ENCODE results near the gene GRB10.

GRCh38 chr7:50621973-50622490 lies 160.7 kb downstream of the GRB10 start:
- TF ChIP-seq, protein P1, sequence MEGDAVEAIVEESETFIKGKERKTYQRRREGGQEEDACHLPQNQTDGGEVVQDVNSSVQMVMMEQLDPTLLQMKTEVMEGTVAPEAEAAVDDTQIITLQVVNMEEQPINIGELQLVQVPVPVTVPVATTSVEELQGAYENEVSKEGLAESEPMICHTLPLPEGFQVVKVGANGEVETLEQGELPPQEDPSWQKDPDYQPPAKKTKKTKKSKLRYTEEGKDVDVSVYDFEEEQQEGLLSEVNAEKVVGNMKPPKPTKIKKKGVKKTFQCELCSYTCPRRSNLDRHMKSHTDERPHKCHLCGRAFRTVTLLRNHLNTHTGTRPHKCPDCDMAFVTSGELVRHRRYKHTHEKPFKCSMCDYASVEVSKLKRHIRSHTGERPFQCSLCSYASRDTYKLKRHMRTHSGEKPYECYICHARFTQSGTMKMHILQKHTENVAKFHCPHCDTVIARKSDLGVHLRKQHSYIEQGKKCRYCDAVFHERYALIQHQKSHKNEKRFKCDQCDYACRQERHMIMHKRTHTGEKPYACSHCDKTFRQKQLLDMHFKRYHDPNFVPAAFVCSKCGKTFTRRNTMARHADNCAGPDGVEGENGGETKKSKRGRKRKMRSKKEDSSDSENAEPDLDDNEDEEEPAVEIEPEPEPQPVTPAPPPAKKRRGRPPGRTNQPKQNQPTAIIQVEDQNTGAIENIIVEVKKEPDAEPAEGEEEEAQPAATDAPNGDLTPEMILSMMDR (IDR thresholded peaks at IDR 0.05), result no peak
- TF ChIP-seq POLR2A (IDR thresholded peaks at IDR 0.05) (no peak), EP300 (IDR thresholded peaks at IDR 0.05) (no peak)

All from ovary (tissue), 3 donors.